GM20000 (cell line): ENCODE data around the gene PRSS57.

Experiments used
- DNase-seq: peaks from one replicate; pipeline ENCODE4 v3.0.0; 2012; ENCODE audit warnings: low spot score
- TF ChIP-seq, protein P1 (sequence below): IDR thresholded peaks from 2 replicates; pipeline ENCODE4 v1.5.1; 2012; ENCODE audit warnings: mild to moderate bottlenecking, control low read depth; ENCODE audit errors: extremely low read depth, missing control alignments

The PRSS57 gene

GRCh38 chr19:647566-648284 lies 47.5 kb downstream of the PRSS57 start:
- no peak for DNase-seq
- TF ChIP-seq, protein P1, sequence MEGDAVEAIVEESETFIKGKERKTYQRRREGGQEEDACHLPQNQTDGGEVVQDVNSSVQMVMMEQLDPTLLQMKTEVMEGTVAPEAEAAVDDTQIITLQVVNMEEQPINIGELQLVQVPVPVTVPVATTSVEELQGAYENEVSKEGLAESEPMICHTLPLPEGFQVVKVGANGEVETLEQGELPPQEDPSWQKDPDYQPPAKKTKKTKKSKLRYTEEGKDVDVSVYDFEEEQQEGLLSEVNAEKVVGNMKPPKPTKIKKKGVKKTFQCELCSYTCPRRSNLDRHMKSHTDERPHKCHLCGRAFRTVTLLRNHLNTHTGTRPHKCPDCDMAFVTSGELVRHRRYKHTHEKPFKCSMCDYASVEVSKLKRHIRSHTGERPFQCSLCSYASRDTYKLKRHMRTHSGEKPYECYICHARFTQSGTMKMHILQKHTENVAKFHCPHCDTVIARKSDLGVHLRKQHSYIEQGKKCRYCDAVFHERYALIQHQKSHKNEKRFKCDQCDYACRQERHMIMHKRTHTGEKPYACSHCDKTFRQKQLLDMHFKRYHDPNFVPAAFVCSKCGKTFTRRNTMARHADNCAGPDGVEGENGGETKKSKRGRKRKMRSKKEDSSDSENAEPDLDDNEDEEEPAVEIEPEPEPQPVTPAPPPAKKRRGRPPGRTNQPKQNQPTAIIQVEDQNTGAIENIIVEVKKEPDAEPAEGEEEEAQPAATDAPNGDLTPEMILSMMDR = no peak

GRCh38 chr19:646779-647565 lies 48.3 kb downstream of the PRSS57 start:
- no peak for DNase-seq

GRCh38 chr19:645912-646778 lies 49.1 kb downstream of the PRSS57 start:
- DNase-seq = no peak
- TF ChIP-seq, protein P1 = no peak

More at GRCh38 chr19:646779-647565, 48.3 kb downstream of the PRSS57 start:
- TF ChIP-seq, protein P1 = no peak

DNA sequence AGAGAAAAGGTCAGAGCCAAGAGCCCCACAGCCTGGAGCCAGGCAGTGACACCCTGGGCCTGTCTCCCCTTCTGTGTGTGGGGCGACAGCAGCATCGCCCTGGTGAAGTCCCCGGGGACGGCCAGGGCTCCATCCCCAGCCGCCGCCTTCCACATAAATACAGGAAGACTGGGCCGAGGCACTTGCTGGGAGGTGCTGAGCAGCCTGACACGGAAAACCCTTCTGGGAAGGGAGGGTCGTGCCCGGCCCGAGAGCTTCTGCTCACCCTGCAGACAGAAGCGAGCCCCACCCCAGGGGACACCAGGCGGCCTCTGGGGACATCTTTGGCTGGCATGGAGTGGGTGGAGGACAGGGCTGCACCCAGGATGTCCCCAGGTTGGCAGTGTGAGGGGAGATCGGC lies 50.5 kb downstream of the PRSS57 start:
- DNase-seq = no peak
- TF ChIP-seq, protein P1 = no peak

DNA sequence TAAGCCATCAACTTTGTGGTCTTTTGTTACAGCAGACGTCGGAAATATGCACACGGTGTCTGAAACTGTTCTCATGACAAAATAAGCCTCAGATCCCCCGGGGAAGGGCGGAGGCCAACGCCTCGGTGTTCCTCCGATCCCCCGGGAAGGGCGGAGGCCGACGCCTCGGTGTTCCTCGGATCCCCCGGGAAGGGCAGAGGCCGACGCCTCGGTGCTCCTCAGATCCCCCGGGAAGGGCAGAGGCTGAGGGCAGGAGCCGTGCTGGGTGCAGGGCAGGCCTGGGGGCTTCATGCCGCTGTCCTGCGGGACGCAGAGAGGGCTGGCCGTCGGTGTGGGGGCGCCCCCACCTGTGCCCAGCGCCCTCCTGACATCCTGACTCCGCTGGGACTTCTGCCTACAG lies 50.9 kb downstream of the PRSS57 start:
- TF ChIP-seq, protein P1 = no peak
- DNase-seq = no peak

DNA sequence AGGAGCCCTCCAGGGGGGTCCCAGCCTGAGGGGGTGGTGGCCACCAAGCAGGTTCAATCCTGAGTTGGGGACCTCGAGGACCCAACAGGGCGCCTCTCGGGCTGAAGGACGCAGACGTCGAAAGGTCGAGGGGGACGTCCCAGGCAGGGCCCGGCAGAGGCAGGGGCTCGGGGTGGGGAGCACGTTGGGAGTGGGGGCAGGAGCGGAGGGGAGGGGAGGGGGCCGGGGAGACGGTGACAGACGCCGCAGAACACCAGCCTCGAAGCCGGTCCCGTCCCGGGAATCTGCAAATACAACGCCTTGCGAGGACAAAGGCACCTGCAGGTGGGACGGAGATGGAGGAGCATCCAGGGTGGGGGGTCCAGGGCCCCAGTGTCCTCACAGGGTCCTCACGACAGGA lies 51.5 kb downstream of the PRSS57 start:
- no peak for DNase-seq

More for the DNA sequence above, 51.5 kb downstream of the PRSS57 start:
- TF ChIP-seq, protein P1 = no peak
